HepG2 (cell line): ENCODE data around the gene LIPE. TPM values are rescaled to one million over a fixed set of nuclear protein-coding genes. Genes with fewer than 3 reads are reported as not detected.

Experiments used
- ATAC-seq: fragments of 200-7000 bp; cut with Tn5 transposase; 3 replicates; pipeline ENCODE4 v1.9.1; 2020; ENCODE audit warnings: mild to moderate bottlenecking, moderate library complexity
- BruUV-seq: library from RNA; stranded (reverse); fragments of 400-500 nt; replicated peaks from 2 replicates; lab custom pipeline; 2021; lab: Mats Ljungman, UMichigan
- CTCF ChIA-PET: fragments of 300-600 bp; formaldehyde crosslinking; extraction: SDS; loops from one replicate; lab custom pipeline; 2021; ENCODE audit warnings: low total read pairs, inconsistent platforms, low intra/inter-chr PET ratio; lab: Yijun Ruan, JAX
- POLR2A ChIA-PET: fragments of 350-600 bp; sonication (Branson Sonifier 250); formaldehyde crosslinking; loops from one replicate; lab custom pipeline; 2020; ENCODE audit warnings: antibody characterized with exemption, inconsistent platforms; lab: Yijun Ruan, JAX
- DNase-seq: peaks from one replicate; pipeline ENCODE4 v3.0.0-alpha.2; 2015; ENCODE audit warnings: low spot score
- FAIRE-seq: peaks from 3 replicates; lab custom pipeline; 2011; peaks lifted over from hg19 to GRCh38; lab: Jason Lieb, UNC
- H2AFZ ChIP-seq: one replicate; pipeline ENCODE4 v1.6.1; 2011; ENCODE audit warnings: low read length, inconsistent platforms
- H3K27ac ChIP-seq: fragments of 300-600 bp; 3 replicates; pipeline ENCODE4 v1.8.0; 2011; ENCODE audit warnings: mixed run types, mild to moderate bottlenecking, mixed read lengths, low read length, inconsistent platforms; ENCODE audit not compliant: insufficient read depth; ENCODE audit errors: extremely low read length
- H3K27me3 ChIP-seq, 2 experiments: fragments of 200-600 bp in 1 of 2; 2 replicates in 1 of 2; 3 replicates in 1 of 2; pipeline versions ENCODE4 v1.6.0 to v1.8.0; 2011; ENCODE audit warnings: low read length in 2 of 2, mild to moderate bottlenecking in 2 of 2, moderate library complexity in 2 of 2, inconsistent platforms in 1 of 2; ENCODE audit not compliant: insufficient read depth in 2 of 2, control insufficient read depth in 1 of 2
- H3K36me3 ChIP-seq, 2 experiments: fragments of 200-600 bp in 1 of 2; replicated peaks in 1 of 2; 2 replicates in 1 of 2; 3 replicates in 1 of 2; pipeline versions ENCODE4 v1.5.1 to v1.8.0; 2011; ENCODE audit warnings: low read length in 2 of 2, inconsistent platforms in 1 of 2; ENCODE audit not compliant: insufficient read depth in 2 of 2, control insufficient read depth in 1 of 2
- H3K4me1 ChIP-seq: 2 replicates; pipeline ENCODE4 v1.5.1; 2012; ENCODE audit warnings: low read length, inconsistent platforms; ENCODE audit not compliant: insufficient read depth
- H3K4me2 ChIP-seq: 2 replicates; pipeline ENCODE4 v1.6.0; 2011; ENCODE audit warnings: low read depth, low read length, inconsistent platforms
- H3K4me3 ChIP-seq, 3 experiments: fragments of 200-600 bp in 1 of 3; sonication (generic), shearing (Covaris generic) in 1 of 3; replicated peaks in 1 of 3; 2 replicates each; pipeline ENCODE4 v1.5.1; 2011 to 2016; ENCODE audit warnings: low read length in 3 of 3, inconsistent platforms in 2 of 3, low read depth in 2 of 3, mild to moderate bottlenecking in 2 of 3, control low read depth in 1 of 3, mixed read lengths in 1 of 3; ENCODE audit not compliant: insufficient read depth in 1 of 3
- H3K79me2 ChIP-seq: one replicate; pipeline ENCODE4 v1.6.1; 2011; ENCODE audit warnings: low read length, inconsistent platforms; ENCODE audit not compliant: insufficient read depth
- H3K9ac ChIP-seq: 2 replicates; pipeline ENCODE4 v1.6.0; 2011; ENCODE audit warnings: mild to moderate bottlenecking, low read depth, low read length, inconsistent platforms; ENCODE audit not compliant: insufficient read depth
- H3K9me3 ChIP-seq: 2 replicates; pipeline ENCODE4 v1.5.1; 2012; ENCODE audit warnings: mild to moderate bottlenecking, low read length
- H4K20me1 ChIP-seq: 2 replicates; pipeline ENCODE4 v1.6.0; 2011; ENCODE audit warnings: inconsistent platforms, mild to moderate bottlenecking, low read length, moderate library complexity; ENCODE audit not compliant: insufficient read depth
- FIP1L1 ChIP-seq: fragments of 200-400 bp; formaldehyde crosslinking; IDR thresholded peaks from 2 replicates; pipeline ENCODE4 v1.6.1; 2018; ENCODE audit warnings: low read depth, mild to moderate bottlenecking, low read length, moderate library complexity, borderline replicate concordance; ENCODE audit not compliant: insufficient read depth
- FOXA1 ChIP-seq, 2 experiments: fragments of 450-650 bp in 1 of 2; sonication (generic) in 1 of 2; formaldehyde crosslinking in 1 of 2; IDR thresholded peaks; 2 replicates each; pipeline versions ENCODE4 v1.4.0 to v1.6.1; 2016 to 2020; ENCODE audit warnings: missing genetic modification reagents in 1 of 2
- HOXA3 ChIP-seq: sonication (generic); formaldehyde crosslinking; IDR thresholded peaks from 2 replicates; pipeline ENCODE4 v1.5.0; 2020; ENCODE audit warnings: missing genetic modification reagents
- IKZF1 ChIP-seq: fragments of 450-650 bp; IDR thresholded peaks from 2 replicates; pipeline ENCODE4 v1.7.1; 2016
- MED1 ChIP-seq: sonication (generic); formaldehyde crosslinking; IDR thresholded peaks from 2 replicates; pipeline ENCODE4 v1.4.0; 2020; ENCODE audit warnings: missing genetic modification reagents
- MIER3 ChIP-seq: IDR thresholded peaks from 2 replicates; pipeline ENCODE4 v1.6.1; 2016; ENCODE audit warnings: missing compliant biosample characterization, borderline replicate concordance
- MTF2 ChIP-seq: sonication (generic); formaldehyde crosslinking; IDR thresholded peaks from 2 replicates; pipeline ENCODE4 v1.5.0; 2020; ENCODE audit warnings: missing genetic modification reagents, borderline replicate concordance
- NFE2L1 ChIP-seq: sonication (generic); formaldehyde crosslinking; IDR thresholded peaks from 2 replicates; pipeline ENCODE4 v1.4.0; 2020; ENCODE audit warnings: missing genetic modification reagents, mild to moderate bottlenecking, borderline replicate concordance
- ZNF337 ChIP-seq: sonication (generic); formaldehyde crosslinking; IDR thresholded peaks from 2 replicates; pipeline ENCODE4 v1.5.1; 2020; ENCODE audit warnings: missing genetic modification reagents, low read depth, mild to moderate bottlenecking, borderline replicate concordance
- ZNF446 ChIP-seq: sonication (generic); formaldehyde crosslinking; IDR thresholded peaks from 2 replicates; pipeline ENCODE4 v1.5.0; 2020; ENCODE audit warnings: mild to moderate bottlenecking, missing genetic modification reagents
- ZNF510 ChIP-seq: sonication (generic); formaldehyde crosslinking; IDR thresholded peaks from 2 replicates; pipeline ENCODE4 v1.4.0; 2020; ENCODE audit warnings: low read depth, mild to moderate bottlenecking, missing genetic modification reagents
- ZNF513 ChIP-seq: sonication (generic); formaldehyde crosslinking; conservative IDR thresholded peaks from 2 replicates; pipeline ENCODE4 v1.5.0; 2020; ENCODE audit warnings: missing genetic modification reagents
- WGBS: methylation state at CpG from one replicate; pipeline ENCODE4 v1.1.6; 2017; ENCODE audit warnings: low lambda C conversion rate; 5-methylcytosine and 5-hydroxymethylcytosine counted together
- in situ Hi-C: cut with HindIII; loops from 2 replicates; pipeline ENCODE4 v1.10.0; 2017; ENCODE audit warnings: low pct_unique_long_range_greater_than_20kb; ENCODE audit not compliant: extremely low pct_ligation_motif_present
- intact Hi-C: fragments of 100-400 bp; cut with micrococcal nuclease; formaldehyde crosslinking; loops from one replicate; pipeline ENCODE4 v1.10.0; 2022; ENCODE audit not compliant: unreplicated experiment
- polyA plus RNA-seq, 8 experiments: library from polyadenylated mRNA; depleted of rRNA in 3 of 8; stranded (reverse) in 7 of 8; unstranded in 1 of 8; fragments of >200 nt; fragmentation: Illumina TruSeq in 4 of 8; extraction: Trizol in 4 of 8; gene quantifications; 2 replicates each; pipeline versions ENCODE4 v1.2.1 to v1.2.3, GENCODE V29; 2011 to 2016; ENCODE audit warnings: low read depth in 4 of 8, missing spikeins in 1 of 8, mixed read lengths in 1 of 8; ENCODE audit not compliant: insufficient read depth in 1 of 8
- total RNA-seq, 5 experiments: library from RNA; depleted of rRNA; stranded (reverse); fragments of >200 nt; fragmentation: Illumina TruSeq; extraction: Trizol; gene quantifications; 2 replicates each; pipeline ENCODE4 v1.2.3, GENCODE V29; 2016; ENCODE audit warnings: low read depth in 1 of 5
- TF ChIP-seq, protein P1 (sequence below): IDR thresholded peaks from 2 replicates; pipeline ENCODE4 v1.6.1; 2016; ENCODE audit warnings: mild to moderate bottlenecking
- TF ChIP-seq, protein P2 (sequence below): sonication (generic); formaldehyde crosslinking; IDR thresholded peaks from 2 replicates; pipeline ENCODE4 v1.4.0; 2020; ENCODE audit warnings: missing genetic modification reagents

Gene LIPE
- total and polyA plus RNA-seq, 2 of the 13 experiments (the other 11 are each of a cell fraction or from before 2014, with no cell fraction given) = not detected

GRCh38 chr19:42389899-42390298 is 37.3 kb downstream of the LIPE start, which contains the start of gene CNFN (continued):
- TF ChIP-seq ZNF337 (CRISPR knock-in tag) (no peak), HOXA3 (no peak), MTF2 (CRISPR knock-in tag) (no peak), ZNF513 (no peak), FOXA1 (IDR thresholded peaks at IDR 0.05) (no peak), FOXA1 (CRISPR knock-in tag; IDR thresholded peaks at IDR 0.05) (no peak), MIER3 (CRISPR knock-in tag) (no peak), NFE2L1 (CRISPR knock-in tag) (no peak), MED1 (CRISPR knock-in tag) (no peak)
- TF ChIP-seq, protein P1, sequence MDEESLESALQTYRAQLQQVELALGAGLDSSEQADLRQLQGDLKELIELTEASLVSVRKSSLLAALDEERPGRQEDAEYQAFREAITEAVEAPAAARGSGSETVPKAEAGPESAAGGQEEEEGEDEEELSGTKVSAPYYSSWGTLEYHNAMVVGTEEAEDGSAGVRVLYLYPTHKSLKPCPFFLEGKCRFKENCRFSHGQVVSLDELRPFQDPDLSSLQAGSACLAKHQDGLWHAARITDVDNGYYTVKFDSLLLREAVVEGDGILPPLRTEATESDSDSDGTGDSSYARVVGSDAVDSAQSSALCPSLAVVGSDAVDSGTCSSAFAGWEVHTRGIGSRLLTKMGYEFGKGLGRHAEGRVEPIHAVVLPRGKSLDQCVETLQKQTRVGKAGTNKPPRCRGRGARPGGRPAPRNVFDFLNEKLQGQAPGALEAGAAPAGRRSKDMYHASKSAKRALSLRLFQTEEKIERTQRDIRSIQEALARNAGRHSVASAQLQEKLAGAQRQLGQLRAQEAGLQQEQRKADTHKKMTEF (CRISPR knock-in tag) = no peak

GRCh38 chr19:42388851-42389489 is 38.2 kb downstream of the LIPE start:
- FAIRE-seq = no peak
- BruUV-seq = no TSS peak
- no peak overlapping the region for H3K4me3 ChIP-seq
- H3K27ac ChIP-seq = no peak overlapping the region
- H3K36me3 ChIP-seq = no peaks in the 10 kb centered on the region
- H3K4me1 ChIP-seq = peaks cover 6% of the 10 kb centered on the region; the same call in 1 of the 2 replicates
- H3K9ac ChIP-seq = no peak overlapping the region
- no peaks in the 10 kb centered on the region for H3K9me3 ChIP-seq
- intact Hi-C loops (no loop called here), in situ Hi-C loops (no loop called here)
- H4K20me1 ChIP-seq = no peaks in the 10 kb centered on the region
- H2AFZ ChIP-seq = no peak overlapping the region
- no peak for DNase-seq
- no peak for ATAC-seq
- 30% methylated on average over 7 of the region's 20 CpGs for WGBS
- H3K79me2 ChIP-seq = no peaks in the 10 kb centered on the region
- H3K4me2 ChIP-seq = no peak overlapping the region
- H3K27me3 ChIP-seq = peaks cover 8 to 44% of the 10 kb centered on the region in 2 experiments; a peak in 4 of 5 replicates
- ChIA-PET POLR2A (no interaction called here), CTCF (no interaction called here)
- TF ChIP-seq IKZF1 = no peak
- no peak for TF ChIP-seq ZNF510 (CRISPR knock-in tag)
- TF ChIP-seq, protein P2, sequence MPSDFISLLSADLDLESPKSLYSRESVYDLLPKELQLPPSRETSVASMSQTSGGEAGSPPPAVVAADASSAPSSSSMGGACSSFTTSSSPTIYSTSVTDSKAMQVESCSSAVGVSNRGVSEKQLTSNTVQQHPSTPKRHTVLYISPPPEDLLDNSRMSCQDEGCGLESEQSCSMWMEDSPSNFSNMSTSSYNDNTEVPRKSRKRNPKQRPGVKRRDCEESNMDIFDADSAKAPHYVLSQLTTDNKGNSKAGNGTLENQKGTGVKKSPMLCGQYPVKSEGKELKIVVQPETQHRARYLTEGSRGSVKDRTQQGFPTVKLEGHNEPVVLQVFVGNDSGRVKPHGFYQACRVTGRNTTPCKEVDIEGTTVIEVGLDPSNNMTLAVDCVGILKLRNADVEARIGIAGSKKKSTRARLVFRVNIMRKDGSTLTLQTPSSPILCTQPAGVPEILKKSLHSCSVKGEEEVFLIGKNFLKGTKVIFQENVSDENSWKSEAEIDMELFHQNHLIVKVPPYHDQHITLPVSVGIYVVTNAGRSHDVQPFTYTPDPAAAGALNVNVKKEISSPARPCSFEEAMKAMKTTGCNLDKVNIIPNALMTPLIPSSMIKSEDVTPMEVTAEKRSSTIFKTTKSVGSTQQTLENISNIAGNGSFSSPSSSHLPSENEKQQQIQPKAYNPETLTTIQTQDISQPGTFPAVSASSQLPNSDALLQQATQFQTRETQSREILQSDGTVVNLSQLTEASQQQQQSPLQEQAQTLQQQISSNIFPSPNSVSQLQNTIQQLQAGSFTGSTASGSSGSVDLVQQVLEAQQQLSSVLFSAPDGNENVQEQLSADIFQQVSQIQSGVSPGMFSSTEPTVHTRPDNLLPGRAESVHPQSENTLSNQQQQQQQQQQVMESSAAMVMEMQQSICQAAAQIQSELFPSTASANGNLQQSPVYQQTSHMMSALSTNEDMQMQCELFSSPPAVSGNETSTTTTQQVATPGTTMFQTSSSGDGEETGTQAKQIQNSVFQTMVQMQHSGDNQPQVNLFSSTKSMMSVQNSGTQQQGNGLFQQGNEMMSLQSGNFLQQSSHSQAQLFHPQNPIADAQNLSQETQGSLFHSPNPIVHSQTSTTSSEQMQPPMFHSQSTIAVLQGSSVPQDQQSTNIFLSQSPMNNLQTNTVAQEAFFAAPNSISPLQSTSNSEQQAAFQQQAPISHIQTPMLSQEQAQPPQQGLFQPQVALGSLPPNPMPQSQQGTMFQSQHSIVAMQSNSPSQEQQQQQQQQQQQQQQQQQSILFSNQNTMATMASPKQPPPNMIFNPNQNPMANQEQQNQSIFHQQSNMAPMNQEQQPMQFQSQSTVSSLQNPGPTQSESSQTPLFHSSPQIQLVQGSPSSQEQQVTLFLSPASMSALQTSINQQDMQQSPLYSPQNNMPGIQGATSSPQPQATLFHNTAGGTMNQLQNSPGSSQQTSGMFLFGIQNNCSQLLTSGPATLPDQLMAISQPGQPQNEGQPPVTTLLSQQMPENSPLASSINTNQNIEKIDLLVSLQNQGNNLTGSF = no peak
- TF ChIP-seq ZNF446 (CRISPR knock-in tag) = no peak
- no peak for TF ChIP-seq FIP1L1
